Tibial nerve (tissue), 4 donors: ENCODE measurements around the gene IPO13. TPM values are rescaled to one million over a fixed set of nuclear protein-coding genes. Genes with fewer than 3 reads are reported as not detected.

Experiments used
- DNase-seq, 2 donors: peaks; one replicate each; pipeline ENCODE4 v3.0.0-alpha.2; 2019; ENCODE audit warnings: low spot score in 2 of 2
- H3K27ac ChIP-seq, 4 donors: fragments of 200-600 bp; sonication (generic) in 3 of 4; one replicate each; pipeline ENCODE4 v1.5.1; 2017 to 2019; ENCODE audit warnings: mild to moderate bottlenecking in 1 of 4
- H3K27me3 ChIP-seq, 2 donors: fragments of 200-600 bp; sonication (generic) in 1 of 2; one replicate each; pipeline versions ENCODE4 v1.5.1 to v1.6.0; 2017 to 2019
- H3K36me3 ChIP-seq, 3 donors: fragments of 200-600 bp; sonication (generic); one replicate each; pipeline ENCODE4 v1.5.1; 2018 to 2019
- H3K4me1 ChIP-seq, 4 donors: fragments of 200-600 bp; sonication (generic) in 3 of 4; one replicate each; pipeline ENCODE4 v1.5.1; 2017 to 2019
- H3K4me3 ChIP-seq, 4 donors: fragments of 200-600 bp; sonication (generic) in 3 of 4; one replicate each; pipeline ENCODE4 v1.5.1; 2017 to 2019; ENCODE audit warnings: mild to moderate bottlenecking in 1 of 4, moderate library complexity in 1 of 4
- H3K9me3 ChIP-seq, 4 donors: fragments of 200-600 bp; sonication (generic) in 3 of 4; one replicate each; pipeline ENCODE4 v1.5.1; 2017 to 2019
- CTCF ChIP-seq, 5 experiments: fragments of 200-600 bp in 3 of 5; fragments of 450-650 bp in 2 of 5; sonication (generic) in 3 of 5; IDR thresholded peaks; one replicate each; pipeline ENCODE4 v1.5.1; 2016 to 2019; ENCODE audit warnings: antibody characterized with exemption in 5 of 5, mild to moderate bottlenecking in 3 of 5, moderate library complexity in 2 of 5
- EP300 ChIP-seq, 2 donors: sonication (generic); formaldehyde crosslinking; IDR thresholded peaks; one replicate each; pipeline ENCODE4 v1.6.1; 2017; ENCODE audit warnings: antibody characterized with exemption in 2 of 2, mild to moderate bottlenecking in 1 of 2
- POLR2A ChIP-seq, 2 donors: fragments of 450-650 bp; IDR thresholded peaks; one replicate each; pipeline ENCODE4 v1.6.1; 2017; ENCODE audit warnings: antibody characterized with exemption in 2 of 2, mild to moderate bottlenecking in 2 of 2, moderate library complexity in 2 of 2
- WGBS, 2 donors: methylation state at CpG; one replicate each; pipeline ENCODE4 v1.1.5; 2018; 5-methylcytosine and 5-hydroxymethylcytosine counted together
- total RNA-seq, 4 donors: library from RNA; depleted of rRNA; stranded (reverse); fragments of >200 nt; gene quantifications; one replicate each; pipeline ENCODE4 v1.1.0, GENCODE V29; 2016

IPO13 gene
- total RNA-seq, 4 donors from 2014 or later = 27.8 to 41.1 (median 31.2) TPM

GRCh38 chr1:44000122-44000665 lies 53.4 kb downstream of the IPO13 start:
- H3K36me3 ChIP-seq = peaks cover 0 to 23% (median 0%) of the 10 kb centered on the region in 3 donors
- H3K27ac ChIP-seq = no peak overlapping the region
- no peak for DNase-seq
- no peaks in the 10 kb centered on the region for H3K27me3 ChIP-seq
- H3K4me1 ChIP-seq = peaks cover 0 to 19% (median 5%) of the 10 kb centered on the region in 4 donors
- no peak for TF ChIP-seq POLR2A (IDR thresholded peaks at IDR 0.05)
- no peak for TF ChIP-seq EP300 (IDR thresholded peaks at IDR 0.05)
- TF ChIP-seq CTCF (IDR thresholded peaks at IDR 0.05) = no peak
- 83 to 94% methylated on average over 7 to 8 of the region's 8 CpGs for WGBS, 2 donors
- H3K4me3 ChIP-seq = no peak overlapping the region
- H3K9me3 ChIP-seq = no peaks in the 10 kb centered on the region

DNA sequence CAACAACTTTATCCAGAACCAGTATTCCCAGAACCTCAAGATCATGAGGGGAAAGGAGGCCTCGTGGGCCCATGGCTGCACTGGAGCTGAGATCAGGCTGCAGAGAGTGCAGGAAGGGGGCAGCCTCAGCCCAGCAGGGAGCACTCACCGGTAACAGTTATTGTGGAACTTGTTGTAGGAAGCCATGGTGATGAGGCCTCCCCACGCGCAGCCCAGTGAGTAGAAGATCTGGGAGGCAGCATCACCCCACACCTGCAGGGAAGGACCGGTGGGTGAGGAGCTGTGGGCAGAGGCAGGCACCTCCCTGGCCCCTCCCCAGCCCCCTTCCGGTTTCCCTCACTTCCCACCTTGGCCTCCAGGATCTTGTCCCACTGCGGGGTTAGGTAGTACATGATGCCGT lies 55.4 kb downstream of the IPO13 start:
- H3K9me3 ChIP-seq = no peaks in the 10 kb centered on the region
- H3K27me3 ChIP-seq = no peaks in the 10 kb centered on the region
- H3K27ac ChIP-seq = no peak overlapping the region
- WGBS, 2 donors = 84 to 85% methylated on average over 7 to 8 of the region's 8 CpGs
- DNase-seq = no peak
- peaks cover 0 to 23% (median 0%) of the 10 kb centered on the region in 3 donors for H3K36me3 ChIP-seq
- no peak for TF ChIP-seq POLR2A (IDR thresholded peaks at IDR 0.05)
- TF ChIP-seq CTCF (IDR thresholded peaks at IDR 0.05) = no peak
- TF ChIP-seq EP300 (IDR thresholded peaks at IDR 0.05) = no peak
- H3K4me3 ChIP-seq = no peak overlapping the region
- peaks cover 0 to 17% (median 0%) of the 10 kb centered on the region in 4 donors for H3K4me1 ChIP-seq

DNA sequence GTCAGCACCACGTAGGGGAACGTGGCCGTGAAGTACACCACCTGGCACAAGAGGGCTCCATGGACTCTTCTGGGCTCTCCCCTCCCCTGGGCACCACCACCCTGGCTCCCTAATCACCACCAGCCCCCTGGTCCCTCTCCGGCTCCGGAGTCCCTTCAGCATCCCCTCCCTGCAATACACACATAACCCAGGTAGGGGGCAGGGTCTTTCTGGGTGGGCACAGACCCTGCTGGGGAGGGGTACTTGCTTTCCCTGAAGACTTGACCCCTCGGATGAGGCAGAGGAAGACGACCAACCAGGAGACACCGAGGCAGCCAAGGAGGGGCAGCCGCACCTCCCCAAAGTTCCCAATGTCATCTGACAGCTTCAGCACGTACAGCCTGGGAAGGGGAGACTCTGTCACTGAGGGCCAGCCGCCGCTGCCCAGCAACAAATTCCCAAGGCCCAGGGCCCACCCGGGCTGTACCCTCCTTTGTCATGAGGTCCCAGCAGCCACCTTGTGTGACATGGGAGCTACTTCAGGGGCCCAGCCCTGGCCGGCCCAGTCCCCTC lies 55.9 kb downstream of the IPO13 start:
- Histone ChIP-seq H3K9me3 (no peaks in the 10 kb centered on the region), H3K36me3 (peaks cover 0 to 23% (median 0%) of the 10 kb centered on the region in 3 donors), H3K27ac (no peak overlapping the region), H3K4me3 (no peak overlapping the region), H3K27me3 (no peaks in the 10 kb centered on the region), H3K4me1 (peaks cover 0 to 16% (median 0%) of the 10 kb centered on the region in 4 donors)
- WGBS, 2 donors = 74 to 84% methylated on average over 12 to 14 of the region's 14 CpGs
- DNase-seq = no peak
- no peak for TF ChIP-seq CTCF (IDR thresholded peaks at IDR 0.05)
- TF ChIP-seq POLR2A (IDR thresholded peaks at IDR 0.05) = no peak
- no peak for TF ChIP-seq EP300 (IDR thresholded peaks at IDR 0.05)

- H3K4me3 ChIP-seq = no peak overlapping the region
- H3K27me3 ChIP-seq = no peaks in the 10 kb centered on the region
- DNase-seq = no peak
- H3K4me1 ChIP-seq = peaks cover 0 to 50% (median 16%) of the 10 kb centered on the region in 4 donors
- H3K9me3 ChIP-seq = no peaks in the 10 kb centered on the region
- TF ChIP-seq POLR2A (IDR thresholded peaks at IDR 0.05) (no peak), CTCF (IDR thresholded peaks at IDR 0.05) (no peak), EP300 (IDR thresholded peaks at IDR 0.05) (no peak)
- 92 to 95% methylated on average over 12 of the region's 12 CpGs for WGBS, 2 donors
- H3K36me3 ChIP-seq = no peaks in the 10 kb centered on the region
- no peak overlapping the region for H3K27ac ChIP-seq
Observed at GRCh38 chr1:44008259-44008658, 61.5 kb downstream of the IPO13 start.

DNA sequence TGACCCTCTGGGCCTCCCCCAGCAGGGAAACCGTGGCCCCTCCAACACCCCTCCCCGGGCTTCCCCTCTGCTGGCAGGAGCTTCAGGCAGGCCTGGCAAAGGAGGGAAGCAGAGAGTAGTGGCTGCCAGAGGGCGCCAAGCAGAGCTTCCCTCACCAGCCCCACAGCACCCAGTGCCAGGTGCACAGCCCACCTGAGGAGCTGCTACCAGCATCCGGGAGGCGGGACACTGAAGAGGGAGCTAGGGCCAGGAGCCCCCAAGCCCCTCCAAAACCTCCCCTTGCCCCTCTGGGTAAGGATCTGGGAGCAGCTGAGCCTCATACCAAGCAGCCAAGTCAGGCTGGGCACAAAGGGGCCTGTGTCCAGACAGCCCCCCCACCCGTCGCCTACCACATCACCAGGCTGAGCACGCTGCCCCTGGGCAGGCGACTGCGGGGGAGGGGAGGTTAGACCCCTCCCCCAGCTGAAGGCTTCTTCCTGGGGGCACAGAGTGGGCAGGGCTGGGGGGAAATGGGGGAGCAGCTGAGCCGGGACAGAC lies 64.3 kb downstream of the IPO13 start:
- peaks cover 0 to 73% (median 29%) of the 10 kb centered on the region in 4 donors for H3K4me1 ChIP-seq
- 31 to 62% methylated on average over 3 to 11 of the region's 11 CpGs for WGBS, 2 donors
- H3K9me3 ChIP-seq = no peaks in the 10 kb centered on the region
- peak overlapping the region in 3 of 4 donors; percentile 19 to 82 (median 76) for H3K27ac ChIP-seq
- no peak overlapping the region for H3K4me3 ChIP-seq
- TF ChIP-seq EP300 (IDR thresholded peaks at IDR 0.05) = peak in 1 of 2 donors; percentile 22
- TF ChIP-seq CTCF (IDR thresholded peaks at IDR 0.05) = no peak
- H3K27me3 ChIP-seq = no peaks in the 10 kb centered on the region
- no peaks in the 10 kb centered on the region for H3K36me3 ChIP-seq
- DNase-seq = no peak
